HG02885 (cell line): ENCODE results near the gene ARHGAP29.

Experiments
- ATAC-seq: cut with Tn5 transposase; IDR thresholded peaks from one replicate; pipeline ENCODE4 v1.9.1; 2021; ENCODE audit warnings: mild to moderate bottlenecking; ENCODE audit not compliant: unreplicated experiment, poor library complexity

ARHGAP29 gene

DNA sequence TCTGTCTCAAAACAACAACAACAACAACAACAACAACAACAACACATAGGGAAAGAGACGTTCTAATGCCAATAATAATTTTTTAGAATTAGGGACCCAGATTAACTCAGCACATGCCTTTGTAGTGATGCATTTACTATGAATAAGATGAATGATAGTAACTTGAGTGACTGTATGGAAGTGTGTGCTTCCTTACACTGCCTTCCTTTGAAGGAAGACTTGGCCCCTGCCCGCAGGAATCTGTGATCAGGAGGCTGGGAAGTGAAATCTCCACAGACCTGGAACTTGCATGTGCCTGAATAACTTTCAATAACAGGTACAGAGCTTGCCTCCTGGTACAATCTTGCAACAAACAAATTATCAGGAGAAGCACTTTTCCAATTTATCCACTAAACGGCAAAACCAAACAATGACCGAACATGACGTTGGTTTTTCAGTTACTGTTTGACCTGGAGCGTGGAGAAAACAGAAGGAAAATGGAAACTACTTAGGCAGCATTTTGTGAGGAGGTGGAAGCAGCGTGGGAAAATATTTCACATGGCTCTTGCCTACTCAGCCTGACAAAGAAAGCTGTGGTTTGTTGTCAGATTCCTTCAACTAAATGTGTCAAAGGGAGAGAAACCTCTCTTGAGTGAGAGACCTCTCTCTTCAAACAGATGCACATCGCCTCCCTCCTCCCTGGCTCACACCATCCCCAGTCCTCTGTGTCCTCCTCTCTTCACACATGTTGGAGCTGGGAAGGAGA, 106.4 kb downstream of the ARHGAP29 start:
- no peak for ATAC-seq

DNA sequence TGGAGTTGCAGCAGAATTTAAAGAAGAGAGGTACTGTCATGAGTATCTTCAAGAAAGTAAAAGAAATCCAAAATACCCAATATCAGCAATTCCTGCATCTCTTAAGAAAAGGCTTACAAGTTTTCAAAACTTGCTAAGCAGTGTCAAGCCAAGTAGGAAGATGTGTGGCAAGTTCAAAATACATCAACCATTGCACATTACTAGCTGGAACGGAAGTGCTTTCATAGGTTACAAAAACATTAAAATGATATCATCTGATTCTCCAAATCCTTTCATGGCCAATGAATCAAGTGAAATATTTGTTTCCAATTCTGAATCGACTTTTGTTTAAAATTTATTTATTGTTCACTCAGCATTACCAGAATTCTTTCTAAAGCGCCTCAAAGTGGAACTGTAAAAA, 110.7 kb downstream of the ARHGAP29 start:
- no peak for ATAC-seq

DNA sequence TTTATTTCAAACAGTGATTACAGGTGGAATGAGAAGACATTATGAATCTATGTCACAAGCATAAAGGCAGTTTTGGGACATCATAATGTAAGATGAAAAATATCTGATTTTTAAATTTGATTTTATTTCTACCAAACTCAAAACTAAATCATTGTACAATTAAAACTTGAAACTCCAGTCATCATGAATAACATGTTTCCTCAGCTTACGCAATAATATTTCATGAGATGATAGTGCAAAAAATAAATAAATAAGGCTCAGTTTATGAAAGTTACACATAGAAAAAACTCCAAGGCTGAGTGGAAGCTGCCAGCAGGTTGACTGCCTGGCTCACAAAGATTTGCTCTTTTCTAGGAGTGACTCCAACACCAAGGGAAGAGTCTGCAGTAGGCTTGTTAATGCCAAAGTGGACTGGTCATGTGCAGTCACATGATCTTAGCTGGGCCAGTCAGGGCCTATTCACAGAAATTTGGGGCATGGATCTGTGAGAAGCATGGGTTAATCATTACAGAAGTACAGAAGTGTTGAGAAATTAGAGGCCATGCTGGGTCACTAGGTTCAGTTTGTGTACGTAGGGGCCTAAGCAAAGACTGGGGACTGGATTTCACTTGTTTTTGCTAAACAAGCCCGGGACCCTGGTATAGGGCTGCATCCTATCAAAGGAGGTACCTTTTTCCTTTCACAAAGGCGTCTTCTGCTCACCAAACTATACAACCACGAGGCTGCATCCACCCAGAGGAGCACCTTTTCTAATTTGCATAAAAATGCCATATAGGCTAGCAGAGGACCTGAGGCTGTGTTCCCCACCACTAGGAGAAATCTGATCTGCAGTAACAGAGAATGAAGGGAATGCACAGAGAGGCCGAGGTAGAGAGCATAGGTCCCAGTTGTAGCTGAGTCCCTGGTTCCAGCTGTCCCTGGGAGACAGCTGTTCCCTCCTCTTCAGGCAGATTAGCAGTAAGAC, 111.6 kb downstream of the ARHGAP29 start:
- no peak for ATAC-seq

DNA sequence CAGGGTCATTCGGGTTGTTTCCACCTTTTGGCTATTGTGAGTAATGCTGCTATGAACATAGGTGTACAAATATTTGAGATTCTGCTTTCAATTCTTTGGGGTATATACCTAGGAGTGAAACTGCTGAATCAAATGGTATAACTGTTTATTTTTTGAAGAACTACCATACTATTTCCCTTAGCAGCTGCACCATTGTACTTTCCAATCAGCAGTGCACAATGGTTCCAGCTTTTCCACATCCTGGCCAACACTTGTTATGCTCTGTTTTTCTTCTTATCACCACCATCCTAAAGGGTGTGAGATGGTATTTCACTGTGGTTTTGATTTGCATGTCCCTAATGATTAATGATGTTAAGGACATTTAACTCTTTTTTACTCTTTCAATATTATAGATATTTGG, 112.8 kb downstream of the ARHGAP29 start:
- ATAC-seq = no peak

DNA sequence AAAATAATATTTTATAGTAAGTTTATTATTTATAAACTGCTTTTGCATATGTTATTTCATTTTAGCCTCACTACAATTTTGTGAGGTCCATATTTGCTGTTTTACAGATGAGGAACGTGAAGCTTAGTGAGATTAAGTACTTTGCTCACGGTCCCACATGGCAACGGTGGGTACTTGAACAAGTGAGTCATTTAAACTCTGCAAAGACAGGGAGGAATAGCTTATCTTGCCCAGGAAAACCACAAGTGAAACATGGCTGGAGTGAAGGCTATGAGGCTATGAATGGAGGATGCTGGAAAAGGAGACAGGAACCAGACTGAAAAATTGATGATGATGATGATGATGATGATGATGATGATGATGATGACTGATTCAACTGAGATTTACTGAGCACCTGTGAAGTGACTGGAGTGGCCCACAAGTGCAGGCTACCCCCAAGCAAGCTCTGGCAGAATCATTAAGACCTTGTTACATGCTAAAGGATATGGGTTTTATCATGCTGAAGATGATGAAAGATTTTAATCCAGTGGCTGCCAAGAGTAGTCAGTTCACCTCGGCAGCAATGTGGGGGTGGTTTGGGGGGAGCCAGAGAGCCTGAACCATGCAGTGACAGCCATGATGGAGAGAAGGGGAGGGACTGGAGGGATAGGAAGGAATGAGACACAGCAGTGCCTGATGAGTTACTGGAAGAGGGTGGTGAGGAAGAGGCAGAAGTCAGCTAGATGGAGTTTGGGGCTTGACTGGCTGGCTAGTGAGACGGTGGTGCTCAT, 115.0 kb downstream of the ARHGAP29 start:
- ATAC-seq = no peak
